ENCODE data around the gene GRIK2.

GRIK2 gene

DNA sequence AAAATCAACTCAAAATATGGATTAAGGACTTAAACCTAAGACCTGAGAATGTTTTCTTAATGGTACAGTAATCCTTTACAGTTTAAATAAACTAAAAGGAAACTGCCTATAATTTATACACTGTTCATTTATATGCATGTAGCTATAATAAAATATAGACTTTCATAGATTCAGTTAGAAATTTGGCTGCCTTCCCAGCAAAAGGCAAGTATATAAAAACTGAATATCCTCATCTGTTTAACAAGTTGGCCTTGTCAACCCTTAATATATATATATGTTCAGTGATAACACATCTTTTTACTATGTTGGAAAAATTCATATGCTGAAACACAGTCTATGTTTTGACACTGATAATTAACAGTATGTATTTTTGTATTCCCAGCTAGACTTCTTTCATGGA, 123.1 kb downstream of the GRIK2 start:
- TF ChIP-seq, protein P1, sequence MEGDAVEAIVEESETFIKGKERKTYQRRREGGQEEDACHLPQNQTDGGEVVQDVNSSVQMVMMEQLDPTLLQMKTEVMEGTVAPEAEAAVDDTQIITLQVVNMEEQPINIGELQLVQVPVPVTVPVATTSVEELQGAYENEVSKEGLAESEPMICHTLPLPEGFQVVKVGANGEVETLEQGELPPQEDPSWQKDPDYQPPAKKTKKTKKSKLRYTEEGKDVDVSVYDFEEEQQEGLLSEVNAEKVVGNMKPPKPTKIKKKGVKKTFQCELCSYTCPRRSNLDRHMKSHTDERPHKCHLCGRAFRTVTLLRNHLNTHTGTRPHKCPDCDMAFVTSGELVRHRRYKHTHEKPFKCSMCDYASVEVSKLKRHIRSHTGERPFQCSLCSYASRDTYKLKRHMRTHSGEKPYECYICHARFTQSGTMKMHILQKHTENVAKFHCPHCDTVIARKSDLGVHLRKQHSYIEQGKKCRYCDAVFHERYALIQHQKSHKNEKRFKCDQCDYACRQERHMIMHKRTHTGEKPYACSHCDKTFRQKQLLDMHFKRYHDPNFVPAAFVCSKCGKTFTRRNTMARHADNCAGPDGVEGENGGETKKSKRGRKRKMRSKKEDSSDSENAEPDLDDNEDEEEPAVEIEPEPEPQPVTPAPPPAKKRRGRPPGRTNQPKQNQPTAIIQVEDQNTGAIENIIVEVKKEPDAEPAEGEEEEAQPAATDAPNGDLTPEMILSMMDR (IDR thresholded peaks at IDR 0.05) = no peak
- TF ChIP-seq ZFX (IDR thresholded peaks at IDR 0.05; ENCODE audit: borderline replicate concordance) = no peak
- H3K27ac ChIP-seq = no peak overlapping the region

DNA sequence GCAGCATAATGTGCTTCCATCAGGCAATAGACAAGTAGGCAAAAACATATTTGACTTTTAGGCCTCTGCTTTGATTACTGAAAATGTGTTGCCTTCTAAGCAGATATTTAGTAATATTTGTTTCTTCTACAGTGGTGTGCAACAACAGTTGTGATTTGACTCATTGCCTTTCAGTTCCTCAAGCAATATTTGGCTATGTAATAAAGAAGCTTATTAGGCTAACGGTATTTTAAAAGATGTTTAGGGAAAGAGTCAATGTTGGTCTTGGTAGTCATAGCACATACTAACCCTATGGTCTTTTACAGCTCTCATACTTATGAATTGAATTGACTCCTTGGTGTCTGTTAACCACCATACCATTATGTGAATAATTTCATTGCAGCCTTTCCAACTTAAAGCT, 124.1 kb downstream of the GRIK2 start:
- H3K27ac ChIP-seq = no peak overlapping the region
- TF ChIP-seq, protein P1 (IDR thresholded peaks at IDR 0.05) = no peak
- TF ChIP-seq ZFX (IDR thresholded peaks at IDR 0.05; ENCODE audit: borderline replicate concordance) = no peak

DNA sequence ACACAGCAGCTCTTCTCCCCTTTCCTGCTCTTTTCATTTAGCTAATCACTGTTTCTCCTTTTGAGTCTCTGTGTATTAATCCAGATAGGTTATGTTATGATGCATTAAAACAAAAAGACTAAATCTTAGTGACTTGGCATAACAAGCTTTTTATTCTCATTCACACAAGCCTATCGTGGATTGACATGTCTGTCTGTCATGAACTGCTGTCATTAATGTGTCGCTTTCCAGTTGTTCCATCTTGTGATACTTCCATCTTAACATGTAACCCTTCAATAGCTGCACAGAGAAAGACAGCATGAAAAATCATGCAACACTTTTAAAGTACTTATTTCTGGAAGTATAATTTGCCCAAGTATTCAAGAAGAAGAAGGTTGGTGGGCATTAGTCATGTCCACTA, 128.7 kb downstream of the GRIK2 start:
- TF ChIP-seq, protein P1 (IDR thresholded peaks at IDR 0.05) = no peak
- TF ChIP-seq ZFX (IDR thresholded peaks at IDR 0.05; ENCODE audit: borderline replicate concordance) = no peak
- no peak overlapping the region for H3K27ac ChIP-seq

DNA sequence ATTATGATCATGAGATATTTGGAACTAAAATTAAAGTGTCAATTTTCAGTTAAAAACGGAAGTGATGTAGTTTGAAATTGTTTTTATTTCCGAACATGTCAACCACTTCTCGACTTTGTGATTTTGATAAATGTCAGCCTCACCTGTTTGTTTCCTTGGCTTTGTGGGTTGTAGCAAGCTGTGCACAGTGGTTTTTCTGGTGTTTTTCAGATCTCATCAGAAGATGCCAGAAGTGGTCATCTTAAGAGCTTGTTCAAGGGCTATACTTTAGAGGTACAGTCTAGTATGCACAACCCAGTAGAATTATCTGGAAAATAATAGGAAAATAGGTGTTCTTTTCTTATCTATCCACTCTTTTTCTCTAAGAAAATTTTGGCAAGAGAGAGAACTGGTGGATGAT, 134.0 kb downstream of the GRIK2 start:
- TF ChIP-seq, protein P1 (IDR thresholded peaks at IDR 0.05) = no peak
- no peak for TF ChIP-seq ZFX (IDR thresholded peaks at IDR 0.05; ENCODE audit: borderline replicate concordance)

DNA sequence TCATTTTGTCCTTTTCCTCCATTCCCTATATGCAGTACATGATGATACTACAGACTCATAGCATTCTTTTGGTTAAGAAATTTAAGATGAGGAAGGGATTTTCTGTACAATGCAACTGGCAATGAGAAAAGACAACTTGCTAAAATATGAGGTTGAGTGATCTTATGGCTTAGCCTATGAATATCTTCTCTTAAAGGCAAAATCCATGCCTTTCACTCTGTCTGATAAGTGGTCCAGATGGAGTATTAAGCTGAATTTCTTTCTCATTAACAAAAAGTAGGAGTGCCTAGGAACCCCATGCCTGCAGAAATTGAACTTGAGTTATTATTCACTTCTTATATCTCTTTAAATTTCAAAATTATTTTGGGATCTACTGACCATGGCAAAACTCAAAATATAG, 135.3 kb downstream of the GRIK2 start:
- H3K27ac ChIP-seq = no peak overlapping the region
- TF ChIP-seq, protein P1 (IDR thresholded peaks at IDR 0.05) = no peak
- TF ChIP-seq ZFX (IDR thresholded peaks at IDR 0.05; ENCODE audit: borderline replicate concordance) = no peak

More for the DNA sequence above, 134.0 kb downstream of the GRIK2 start:
- H3K27ac ChIP-seq = no peak overlapping the region

DNA sequence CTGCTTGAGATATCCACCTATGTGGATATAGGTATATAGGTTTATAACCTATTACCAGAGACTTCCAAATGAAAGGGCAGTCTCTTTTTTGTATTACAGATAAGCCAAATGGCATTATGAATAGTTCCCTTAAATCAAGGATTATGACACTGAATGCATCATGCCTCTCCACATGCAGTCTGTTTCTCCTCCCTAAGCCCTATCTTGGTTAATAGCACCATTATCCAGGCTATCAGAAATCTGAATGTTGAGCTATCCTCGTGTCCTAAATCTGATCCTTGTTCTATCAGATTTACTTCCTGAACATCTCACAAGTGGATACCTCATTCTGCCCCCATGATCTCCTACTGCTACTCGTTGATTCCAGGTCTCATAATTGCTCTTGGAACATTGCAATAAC, 138.0 kb downstream of the GRIK2 start:
- H3K27ac ChIP-seq = no peak overlapping the region

DNA sequence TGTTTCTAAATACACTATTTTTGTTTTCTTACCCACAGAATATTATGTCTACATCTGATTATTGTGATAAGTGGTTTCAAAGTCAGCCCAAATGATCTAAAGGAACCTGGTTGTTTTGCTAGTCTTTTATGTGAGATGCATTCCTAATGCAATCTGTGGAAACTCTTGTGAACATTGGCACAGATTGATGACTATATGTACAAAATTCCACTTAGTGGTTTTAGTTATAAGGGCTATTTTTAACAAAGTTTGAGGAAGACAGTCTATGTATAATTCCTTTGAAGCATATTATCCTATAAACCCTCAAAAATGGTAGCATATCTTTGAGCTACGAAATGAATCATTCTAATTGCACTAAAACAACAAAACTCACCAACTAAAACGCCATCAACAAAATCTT, 140.9 kb downstream of the GRIK2 start:
- TF ChIP-seq, protein P1 (IDR thresholded peaks at IDR 0.05) = no peak
- no peak for TF ChIP-seq ZFX (IDR thresholded peaks at IDR 0.05; ENCODE audit: borderline replicate concordance)
- H3K27ac ChIP-seq = no peak overlapping the region

More for the DNA sequence above, 138.0 kb downstream of the GRIK2 start:
- TF ChIP-seq, protein P1 (IDR thresholded peaks at IDR 0.05) = no peak
- no peak for TF ChIP-seq ZFX (IDR thresholded peaks at IDR 0.05; ENCODE audit: borderline replicate concordance)
